DND-41 (cell line): ENCODE results near the gene HOXA4.

Experiments
- CTCF ChIP-seq: IDR thresholded peaks from 2 replicates; pipeline ENCODE4 v1.5.1; 2012; ENCODE audit warnings: borderline replicate concordance, low read length, moderate library complexity, mild to moderate bottlenecking; ENCODE audit not compliant: poor library complexity, severe bottlenecking; ENCODE audit errors: extremely low read depth
- EZH2 ChIP-seq: IDR thresholded peaks from 3 replicates; pipeline ENCODE4 v1.6.1; 2012; ENCODE audit warnings: borderline replicate concordance, low read depth, mild to moderate bottlenecking, moderate library complexity, low read length, inconsistent platforms; ENCODE audit not compliant: severe bottlenecking

- TF ChIP-seq CTCF = no peak
- TF ChIP-seq EZH2 = no peak
These were observed 13.6 kb upstream of the HOXA4 start for GRCh38 chr7:27143950-27144780.
